T47D (cell line): ENCODE results near the gene SHANK3.

Experiments
- DNase-seq, 2 experiments: peaks; one replicate each; pipeline versions ENCODE4 v3.0.0 to v3.0.0-alpha.2; 2011 to 2012; ENCODE audit warnings: low read depth in 1 of 2, low spot score in 1 of 2
- JUND ChIP-seq: IDR thresholded peaks from 2 replicates; pipeline ENCODE4 v1.6.1; 2012; ENCODE audit warnings: low read depth
- in situ Hi-C: cut with HindIII; loops from 2 replicates; pipeline ENCODE4 v1.10.0; 2016; ENCODE audit warnings: low sequenced_read_pairs, low pct_unique_long_range_greater_than_20kb

Gene SHANK3

GRCh38 chr22:50700387-50701075 lies 27.9 kb downstream of the SHANK3 start:
- TF ChIP-seq JUND, result no peak
- in situ Hi-C loops, result no loop called here
- no peak for DNase-seq

GRCh38 chr22:50701076-50701419 lies 28.4 kb downstream of the SHANK3 start:
- no peak for TF ChIP-seq JUND
- in situ Hi-C loops, result no loop called here
- DNase-seq, result peak in 1 of 2 experiments; percentile 34

GRCh38 chr22:50701428-50702154 lies 29.0 kb downstream of the SHANK3 start:
- DNase-seq, result no peak

GRCh38 chr22:50702261-50702671 lies 29.6 kb downstream of the SHANK3 start:
- TF ChIP-seq JUND, result no peak
- DNase-seq, result no peak
- in situ Hi-C loops, result no loop called here

More at GRCh38 chr22:50701428-50702154, 29.0 kb downstream of the SHANK3 start:
- in situ Hi-C loops, result no loop called here
- no peak for TF ChIP-seq JUND

- DNase-seq, result no peak
- TF ChIP-seq JUND, result no peak
- in situ Hi-C loops, result no loop called here
Measured at GRCh38 chr22:50702821-50703725, 30.4 kb downstream of the SHANK3 start.

- in situ Hi-C loops, result no loop called here
- DNase-seq, result no peak
- no peak for TF ChIP-seq JUND
Measured at GRCh38 chr22:50703726-50704509, 31.3 kb downstream of the SHANK3 start.

GRCh38 chr22:50704510-50705218 lies 32.0 kb downstream of the SHANK3 start:
- in situ Hi-C loops, result no loop called here
- no peak for TF ChIP-seq JUND
- DNase-seq, result no peak

GRCh38 chr22:50705219-50705691 lies 32.6 kb downstream of the SHANK3 start:
- TF ChIP-seq JUND, result no peak
- DNase-seq, result no peak
- in situ Hi-C loops, result no loop called here

GRCh38 chr22:50705851-50706351 lies 33.3 kb downstream of the SHANK3 start:
- in situ Hi-C loops, result no loop called here
- DNase-seq, result no peak
- no peak for TF ChIP-seq JUND

GRCh38 chr22:50706481-50707125 lies 34.0 kb downstream of the SHANK3 start:
- in situ Hi-C loops, result no loop called here

GRCh38 chr22:50708474-50708873 lies 35.9 kb downstream of the SHANK3 start:
- no peak for TF ChIP-seq JUND
- in situ Hi-C loops, result no loop called here
- no peak for DNase-seq

More at GRCh38 chr22:50706481-50707125, 34.0 kb downstream of the SHANK3 start:
- no peak for DNase-seq
- no peak for TF ChIP-seq JUND
